ENCODE results near the gene PADI6.

Gene PADI6

GRCh38 chr1:17358557-17358956, 13.4 kb upstream of the PADI6 start:
- DNase-seq: no peak

GRCh38 chr1:17359031-17359430, 13.0 kb upstream of the PADI6 start:
- DNase-seq: no peak

- DNase-seq: no peak
These were observed 12.2 kb upstream of the PADI6 start for GRCh38 chr1:17359808-17360207.

GRCh38 chr1:17360272-17360956, 11.6 kb upstream of the PADI6 start:
- no peak for DNase-seq

GRCh38 chr1:17361687-17362086, 10.3 kb upstream of the PADI6 start:
- no peak for DNase-seq

GRCh38 chr1:17363351-17363750, 8.6 kb upstream of the PADI6 start:
- no peak for DNase-seq

GRCh38 chr1:17363771-17364170, 8.2 kb upstream of the PADI6 start:
- no peak for DNase-seq

- DNase-seq: no peak
These were observed 6.7 kb upstream of the PADI6 start for GRCh38 chr1:17365293-17365692.

GRCh38 chr1:17369466-17369865, 2.5 kb upstream of the PADI6 start:
- no peak for DNase-seq

- DNase-seq: no peak
These were observed 1.4 kb upstream of the PADI6 start for GRCh38 chr1:17370618-17371017.

- no peak for DNase-seq
These were observed 959 bp downstream of the PADI6 start for GRCh38 chr1:17372955-17373354.

GRCh38 chr1:17375651-17376050, 3.7 kb downstream of the PADI6 start:
- DNase-seq: no peak

GRCh38 chr1:17377325-17377953, 5.4 kb downstream of the PADI6 start:
- no peak for DNase-seq

GRCh38 chr1:17381161-17381560, 9.2 kb downstream of the PADI6 start:
- no peak for DNase-seq

- DNase-seq: no peak
These were observed 20.3 kb downstream of the PADI6 start for GRCh38 chr1:17392199-17392740.

GRCh38 chr1:17393230-17393629, 21.2 kb downstream of the PADI6 start:
- DNase-seq: no peak

- DNase-seq: no peak
These were observed 26.1 kb downstream of the PADI6 start for GRCh38 chr1:17397910-17398695.

GRCh38 chr1:17400725-17401341, 28.8 kb downstream of the PADI6 start:
- DNase-seq: no peak

GRCh38 chr1:17401841-17402240, 29.8 kb downstream of the PADI6 start:
- DNase-seq: no peak

GRCh38 chr1:17403081-17403480, 31.1 kb downstream of the PADI6 start:
- no peak for DNase-seq

- DNase-seq: no peak
These were observed 32.2 kb downstream of the PADI6 start for GRCh38 chr1:17404034-17404684.

- no peak for DNase-seq
These were observed 32.8 kb downstream of the PADI6 start for GRCh38 chr1:17404820-17405219.
